Neutrophil (primary cell): ENCODE measurements around the gene FRY.
"Not testable (repeated sequence)": the region's sequence is repeated elsewhere in the genome, so short reads cannot be mapped to it uniquely, and the experiment has no call there.

Experiments
- H3K27ac ChIP-seq: fragments of 200-600 bp; sonication (generic); 2 replicates; pipeline ENCODE4 v1.5.1; 2016; ENCODE audit warnings: mild to moderate bottlenecking, moderate library complexity
- H3K27me3 ChIP-seq: fragments of 200-600 bp; sonication (generic); 2 replicates; pipeline ENCODE4 v1.6.0; 2016; ENCODE audit warnings: mild to moderate bottlenecking
- H3K36me3 ChIP-seq: fragments of 200-600 bp; sonication (generic); 2 replicates; pipeline ENCODE4 v1.5.1; 2017
- H3K4me1 ChIP-seq, 2 experiments: fragments of 200-600 bp in 1 of 2; sonication (generic) in 1 of 2; 1 replicate in 1 of 2; 2 replicates in 1 of 2; pipeline versions ENCODE4 v1.5.1 to v1.6.1; 2013 to 2016; ENCODE audit warnings: low read depth in 1 of 2, low read length in 1 of 2, mild to moderate bottlenecking in 1 of 2, moderate library complexity in 1 of 2; ENCODE audit not compliant: control insufficient read depth in 1 of 2, insufficient read depth in 1 of 2
- H3K4me3 ChIP-seq, 2 experiments: fragments of 200-600 bp in 1 of 2; sonication (generic) in 1 of 2; 1 replicate in 1 of 2; 2 replicates in 1 of 2; pipeline ENCODE4 v1.5.1; 2013 to 2016; ENCODE audit warnings: low read depth in 1 of 2, low read length in 1 of 2, mild to moderate bottlenecking in 1 of 2, moderate library complexity in 1 of 2
- H3K9me3 ChIP-seq: fragments of 200-600 bp; sonication (generic); 2 replicates; pipeline ENCODE4 v1.5.1; 2016
- CTCF ChIP-seq: fragments of 200-600 bp; sonication (generic); IDR thresholded peaks from 2 replicates; pipeline ENCODE4 v1.5.1; 2016; ENCODE audit warnings: antibody characterized with exemption

Gene FRY

GRCh38 chr13:31987535-31988170, 43.9 kb upstream of the FRY start:
- no peaks in the 10 kb centered on the region for H3K9me3 ChIP-seq
- no peak overlapping the region for H3K4me3 ChIP-seq
- peaks cover under 1 to 2% of the 10 kb centered on the region in 2 experiments for H3K4me1 ChIP-seq
- no peaks in the 10 kb centered on the region for H3K27me3 ChIP-seq
- TF ChIP-seq CTCF = no peak
- H3K27ac ChIP-seq = no peak overlapping the region
- no peaks in the 10 kb centered on the region for H3K36me3 ChIP-seq

GRCh38 chr13:31994367-31994766, 37.2 kb upstream of the FRY start:
- not testable (repeated sequence) for H3K27me3 ChIP-seq, H3K9me3 ChIP-seq, H3K4me3 ChIP-seq, H3K36me3 ChIP-seq, H3K4me1 ChIP-seq, H3K27ac ChIP-seq

- no peak for TF ChIP-seq CTCF
- Histone ChIP-seq H3K4me3 (no peak overlapping the region), H3K27ac (no peak overlapping the region), H3K9me3 (no peaks in the 10 kb centered on the region), H3K27me3 (no peaks in the 10 kb centered on the region), H3K4me1 (peaks cover 6% of the 10 kb centered on the region in 2 experiments), H3K36me3 (no peaks in the 10 kb centered on the region)
Observed at GRCh38 chr13:31996601-31997000, 35.0 kb upstream of the FRY start.

- no peaks in the 10 kb centered on the region for H3K36me3 ChIP-seq
- H3K9me3 ChIP-seq = no peaks in the 10 kb centered on the region
- no peak overlapping the region for H3K4me3 ChIP-seq
- H3K27me3 ChIP-seq = no peaks in the 10 kb centered on the region
- H3K4me1 ChIP-seq = peaks cover 10% of the 10 kb centered on the region in 2 experiments
- H3K27ac ChIP-seq = no peak overlapping the region
- no peak for TF ChIP-seq CTCF
Observed at GRCh38 chr13:31997641-31998040, 33.9 kb upstream of the FRY start.

- Histone ChIP-seq H3K36me3 (no peaks in the 10 kb centered on the region), H3K9me3 (no peaks in the 10 kb centered on the region), H3K4me3 (no peak overlapping the region), H3K27ac (no peak overlapping the region), H3K27me3 (no peaks in the 10 kb centered on the region), H3K4me1 (peaks cover 10% of the 10 kb centered on the region in 2 experiments)
- no peak for TF ChIP-seq CTCF
Observed at GRCh38 chr13:31998131-31998530, 33.4 kb upstream of the FRY start.

GRCh38 chr13:32000754-32001153, 30.8 kb upstream of the FRY start:
- not testable (repeated sequence) for H3K36me3 ChIP-seq, H3K27me3 ChIP-seq, H3K9me3 ChIP-seq
- Histone ChIP-seq H3K4me1 (peaks cover 10% of the 10 kb centered on the region in 2 experiments), H3K27ac (peak overlapping the region; percentile 74), H3K4me3 (peak overlapping the region; percentile 34 to 42)
